HG03432 (cell line): ENCODE measurements around the gene SLC25A22.

ENCODE experiments used
- ATAC-seq: cut with Tn5 transposase; IDR thresholded peaks from one replicate; pipeline ENCODE4 v1.9.1; 2021; ENCODE audit warnings: mild to moderate bottlenecking, moderate library complexity; ENCODE audit not compliant: unreplicated experiment

Gene SLC25A22

GRCh38 chr11:823441-824291, 25.6 kb upstream of the SLC25A22 start:
- ATAC-seq: no peak

GRCh38 chr11:821512-822371, 23.7 kb upstream of the SLC25A22 start:
- ATAC-seq: no peak

- no peak for ATAC-seq
Observed at GRCh38 chr11:820655-821511, 22.8 kb upstream of the SLC25A22 start.

- ATAC-seq: peak; percentile 60
Observed at GRCh38 chr11:819943-820649, 22.0 kb upstream of the SLC25A22 start.

GRCh38 chr11:819129-819931, 21.2 kb upstream of the SLC25A22 start:
- peak; percentile 71 for ATAC-seq

GRCh38 chr11:818396-819128, 20.5 kb upstream of the SLC25A22 start, which contains the start of gene PNPLA2:
Gene PNPLA2 (plus strand): TSS chr11:818914. CDS start chr11:819719, 805 bp downstream.
- ATAC-seq: no peak

GRCh38 chr11:816433-816779, 18.3 kb upstream of the SLC25A22 start:
- no peak for ATAC-seq

- ATAC-seq: no peak
Observed at GRCh38 chr11:815675-816432, 17.8 kb upstream of the SLC25A22 start.

- no peak for ATAC-seq
Observed at GRCh38 chr11:813456-814096, 15.5 kb upstream of the SLC25A22 start.

GRCh38 chr11:813072-813455, 15.0 kb upstream of the SLC25A22 start:
- ATAC-seq: no peak

- no peak for ATAC-seq
Observed at GRCh38 chr11:812390-812789, 14.3 kb upstream of the SLC25A22 start.

- ATAC-seq: no peak
Observed at GRCh38 chr11:811446-812245, 13.6 kb upstream of the SLC25A22 start.

GRCh38 chr11:810040-810567, 12.0 kb upstream of the SLC25A22 start:
- peak; percentile 11 for ATAC-seq

GRCh38 chr11:809287-810039, 11.4 kb upstream of the SLC25A22 start, which contains the start of gene RPLP2:
Gene RPLP2 (plus strand): TSS chr11:809967. CDS start chr11:810235, 268 bp downstream.
- peak; percentile 78 for ATAC-seq

- no peak for ATAC-seq
Observed at GRCh38 chr11:808427-809286, 10.6 kb upstream of the SLC25A22 start.
